Measurements from ENCODE around the gene ALPP.
A peak's percentile ranks its signal among the peaks of the same experiment; 100 is the strongest.
"Not testable (repeated sequence)": the region's sequence is repeated elsewhere in the genome, so short reads cannot be mapped to it uniquely, and the experiment has no call there.

ALPP gene

GRCh38 chr2:232364806-232365594 lies 13.6 kb upstream of the ALPP start:
- not testable (repeated sequence) for DNase-seq

- DNase-seq = peak; percentile 26
Observed at GRCh38 chr2:232365621-232366321, 12.8 kb upstream of the ALPP start.

GRCh38 chr2:232366461-232366860 lies 12.1 kb upstream of the ALPP start:
- not testable (repeated sequence) for DNase-seq

GRCh38 chr2:232367016-232367415 lies 11.5 kb upstream of the ALPP start:
- no peak for DNase-seq

GRCh38 chr2:232367591-232368233 lies 10.8 kb upstream of the ALPP start:
- no peak for DNase-seq

GRCh38 chr2:232368311-232368731 lies 10.2 kb upstream of the ALPP start:
- DNase-seq = peak; percentile 11

GRCh38 chr2:232369126-232369951 lies 9.2 kb upstream of the ALPP start:
- DNase-seq = no peak

GRCh38 chr2:232370007-232370406 lies 8.5 kb upstream of the ALPP start:
- DNase-seq = not testable (repeated sequence)

- no peak for DNase-seq
Observed at GRCh38 chr2:232372231-232373208, 6.0 kb upstream of the ALPP start.

- DNase-seq = no peak
Observed at GRCh38 chr2:232374356-232374755, 4.2 kb upstream of the ALPP start.

GRCh38 chr2:232375164-232375563 lies 3.4 kb upstream of the ALPP start:
- DNase-seq = no peak

GRCh38 chr2:232376260-232376659 lies 2.3 kb upstream of the ALPP start:
- no peak for DNase-seq

- no peak for DNase-seq
Observed at GRCh38 chr2:232376713-232377112, 1.8 kb upstream of the ALPP start.

GRCh38 chr2:232377319-232377718 lies 1.2 kb upstream of the ALPP start:
- DNase-seq = no peak

GRCh38 chr2:232377841-232378734 lies 463 bp upstream of the ALPP start:
- DNase-seq = no peak

GRCh38 chr2:232379610-232380590 lies 1.3 kb downstream of the ALPP start:
- not testable (repeated sequence) for DNase-seq

- DNase-seq = not testable (repeated sequence)
Observed at GRCh38 chr2:232381204-232382031, 2.9 kb downstream of the ALPP start.

Data from fibroblast of skin of back (primary cell).